ENCODE measurements around the gene HSD17B10. TPM values are rescaled to one million over a fixed set of nuclear protein-coding genes. Genes with fewer than 3 reads are reported as not detected.

HSD17B10 gene
- total RNA-seq (2021) (101 to 108 TPM (median 106 TPM) in 3 replicates), Bru-seq, nascent RNA (percentile 72 among the genes with signal in this experiment)
- long read RNA-seq, experiment 1, transcript HSD17B10-201 (6 exons, 960 nt) = major isoform, 116 of 126 reads
- long read RNA-seq, experiment 1, partial matches to known transcripts = 4 of 126 reads
- long read RNA-seq, experiment 1, other reads (novel, unspliced or antisense) = 2 of 126 reads
- long read RNA-seq, experiment 2, transcript HSD17B10-203 (6 exons, 916 nt) = minor isoform, 6 of 110 reads
- long read RNA-seq, experiment 2, transcript HSD17B10-201 (6 exons, 960 nt) = major isoform, 84 of 110 reads
- long read RNA-seq, experiment 2, partial matches to known transcripts = 17 of 110 reads
- long read RNA-seq, experiment 2, other reads (novel, unspliced or antisense) = 3 of 110 reads
- long read RNA-seq, experiment 3, transcript HSD17B10-203 (6 exons, 916 nt) = minor isoform, 7 of 162 reads
- long read RNA-seq, experiment 3, transcript HSD17B10-201 (6 exons, 960 nt) = major isoform, 136 of 162 reads
- long read RNA-seq, experiment 3, partial matches to known transcripts = 9 of 162 reads
- long read RNA-seq, experiment 3, other reads (novel, unspliced or antisense) = 9 of 162 reads

DNA sequence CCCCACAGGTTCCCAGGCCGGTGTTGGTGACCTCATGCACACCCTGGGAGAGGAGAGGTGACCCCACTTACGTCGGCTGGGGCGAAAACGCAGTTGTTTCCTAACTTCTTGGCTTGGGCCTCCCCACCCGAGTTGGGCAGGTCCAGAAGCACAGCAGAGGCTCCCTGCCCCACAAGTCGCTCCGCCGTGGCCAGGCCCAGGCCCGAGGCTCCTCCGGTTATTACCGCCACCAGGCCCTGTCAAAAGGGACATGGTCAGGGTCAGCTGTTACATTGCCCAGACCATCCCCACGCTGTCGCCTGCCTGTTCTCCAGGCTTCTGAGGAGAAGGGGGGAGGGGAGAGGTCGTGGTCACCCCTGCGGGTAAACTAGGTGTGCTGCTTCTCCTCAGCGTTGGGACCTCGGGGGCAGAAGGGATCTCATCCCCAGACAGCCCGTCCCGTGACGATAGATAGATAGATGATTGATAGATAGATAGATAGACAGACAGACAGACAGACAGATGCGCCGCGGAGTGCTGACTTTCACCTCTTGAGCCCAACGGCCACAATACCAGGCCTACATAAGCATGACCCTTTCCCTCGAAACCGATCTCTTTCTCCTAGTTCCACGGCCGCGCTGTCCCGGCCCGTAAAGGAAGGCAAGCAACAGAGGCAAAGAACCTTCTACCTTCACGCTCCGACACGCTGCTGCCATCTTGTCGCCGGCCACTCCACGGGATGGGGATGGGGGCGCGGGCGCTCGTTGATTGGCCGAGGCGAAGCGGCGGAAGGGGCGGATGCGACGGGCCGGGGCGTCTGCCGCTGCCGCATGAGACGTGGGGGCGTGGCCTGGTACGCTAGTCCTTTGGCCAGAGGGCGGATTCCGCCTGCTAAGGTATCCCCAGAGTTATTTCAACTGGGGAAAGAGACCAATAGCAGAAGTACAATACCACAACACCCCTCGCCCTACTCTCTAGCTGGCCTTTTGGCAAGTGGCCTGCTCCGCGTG is at the start of gene HSD17B10:
HSD17B10 (minus strand) TSS at position 720 of the 989 bp plus-strand sequence; CDS start at position 695, 25 bp downstream.
- H3K4me3 Mint-ChIP-seq = peak within 1 kb of the TSS; percentile 98
- H3K27ac Mint-ChIP-seq = peak within 1 kb of the TSS; percentile 95
- DNase-seq (ENCODE audit: low spot score) (peak; percentile 90), ATAC-seq (peak; percentile 96)
- no peaks in the 10 kb centered on the region for H3K9me3 Mint-ChIP-seq
- ChIA-PET POLR2A (no interaction called here), CTCF (interaction anchor here (1.3 to 3.7 kb wide), 4 partner anchors 12 to 121 kb away, joined by 3 to 28 read pairs (median 9); no protein-coding TSS in a partner anchor)
- H3K4me1 Mint-ChIP-seq = peaks cover 5% of the 10 kb centered on the region
- TF ChIP-seq, protein P1, sequence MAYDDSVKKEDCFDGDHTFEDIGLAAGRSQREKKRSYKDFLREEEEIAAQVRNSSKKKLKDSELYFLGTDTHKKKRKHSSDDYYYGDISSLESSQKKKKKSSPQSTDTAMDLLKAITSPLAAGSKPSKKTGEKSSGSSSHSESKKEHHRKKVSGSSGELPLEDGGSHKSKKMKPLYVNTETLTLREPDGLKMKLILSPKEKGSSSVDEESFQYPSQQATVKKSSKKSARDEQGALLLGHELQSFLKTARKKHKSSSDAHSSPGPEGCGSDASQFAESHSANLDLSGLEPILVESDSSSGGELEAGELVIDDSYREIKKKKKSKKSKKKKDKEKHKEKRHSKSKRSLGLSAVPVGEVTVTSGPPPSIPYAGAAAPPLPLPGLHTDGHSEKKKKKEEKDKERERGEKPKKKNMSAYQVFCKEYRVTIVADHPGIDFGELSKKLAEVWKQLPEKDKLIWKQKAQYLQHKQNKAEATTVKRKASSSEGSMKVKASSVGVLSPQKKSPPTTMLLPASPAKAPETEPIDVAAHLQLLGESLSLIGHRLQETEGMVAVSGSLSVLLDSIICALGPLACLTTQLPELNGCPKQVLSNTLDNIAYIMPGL (CRISPR knock-in tag; IDR thresholded peaks at IDR 0.05) = 0 out of 2 replicates have a peak, but pooled peaks have one; percentile 46
- TF ChIP-seq NR1H2 (CRISPR knock-in tag; IDR thresholded peaks at IDR 0.05) (no peak), NFYB (CRISPR knock-in tag; conservative IDR thresholded peaks at IDR 0.05; ENCODE audit: low read depth) (peak; percentile 63), SP1 (CRISPR knock-in tag; conservative IDR thresholded peaks at IDR 0.05) (peak; percentile 77), FOXP1 (CRISPR knock-in tag; IDR thresholded peaks at IDR 0.05; ENCODE audit: borderline replicate concordance) (peak; percentile 50; the same call in 1 of the 2 replicates), TEAD4 (CRISPR knock-in tag; IDR thresholded peaks at IDR 0.05) (no peak), ETV6 (CRISPR knock-in tag; IDR thresholded peaks at IDR 0.05) (no peak)
- TF ChIP-seq, protein P2, sequence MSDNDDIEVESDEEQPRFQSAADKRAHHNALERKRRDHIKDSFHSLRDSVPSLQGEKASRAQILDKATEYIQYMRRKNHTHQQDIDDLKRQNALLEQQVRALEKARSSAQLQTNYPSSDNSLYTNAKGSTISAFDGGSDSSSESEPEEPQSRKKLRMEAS (CRISPR knock-in tag; IDR thresholded peaks at IDR 0.05) = 0 out of 2 replicates have a peak, but pooled peaks have one; percentile 24
- TF ChIP-seq, protein P3, sequence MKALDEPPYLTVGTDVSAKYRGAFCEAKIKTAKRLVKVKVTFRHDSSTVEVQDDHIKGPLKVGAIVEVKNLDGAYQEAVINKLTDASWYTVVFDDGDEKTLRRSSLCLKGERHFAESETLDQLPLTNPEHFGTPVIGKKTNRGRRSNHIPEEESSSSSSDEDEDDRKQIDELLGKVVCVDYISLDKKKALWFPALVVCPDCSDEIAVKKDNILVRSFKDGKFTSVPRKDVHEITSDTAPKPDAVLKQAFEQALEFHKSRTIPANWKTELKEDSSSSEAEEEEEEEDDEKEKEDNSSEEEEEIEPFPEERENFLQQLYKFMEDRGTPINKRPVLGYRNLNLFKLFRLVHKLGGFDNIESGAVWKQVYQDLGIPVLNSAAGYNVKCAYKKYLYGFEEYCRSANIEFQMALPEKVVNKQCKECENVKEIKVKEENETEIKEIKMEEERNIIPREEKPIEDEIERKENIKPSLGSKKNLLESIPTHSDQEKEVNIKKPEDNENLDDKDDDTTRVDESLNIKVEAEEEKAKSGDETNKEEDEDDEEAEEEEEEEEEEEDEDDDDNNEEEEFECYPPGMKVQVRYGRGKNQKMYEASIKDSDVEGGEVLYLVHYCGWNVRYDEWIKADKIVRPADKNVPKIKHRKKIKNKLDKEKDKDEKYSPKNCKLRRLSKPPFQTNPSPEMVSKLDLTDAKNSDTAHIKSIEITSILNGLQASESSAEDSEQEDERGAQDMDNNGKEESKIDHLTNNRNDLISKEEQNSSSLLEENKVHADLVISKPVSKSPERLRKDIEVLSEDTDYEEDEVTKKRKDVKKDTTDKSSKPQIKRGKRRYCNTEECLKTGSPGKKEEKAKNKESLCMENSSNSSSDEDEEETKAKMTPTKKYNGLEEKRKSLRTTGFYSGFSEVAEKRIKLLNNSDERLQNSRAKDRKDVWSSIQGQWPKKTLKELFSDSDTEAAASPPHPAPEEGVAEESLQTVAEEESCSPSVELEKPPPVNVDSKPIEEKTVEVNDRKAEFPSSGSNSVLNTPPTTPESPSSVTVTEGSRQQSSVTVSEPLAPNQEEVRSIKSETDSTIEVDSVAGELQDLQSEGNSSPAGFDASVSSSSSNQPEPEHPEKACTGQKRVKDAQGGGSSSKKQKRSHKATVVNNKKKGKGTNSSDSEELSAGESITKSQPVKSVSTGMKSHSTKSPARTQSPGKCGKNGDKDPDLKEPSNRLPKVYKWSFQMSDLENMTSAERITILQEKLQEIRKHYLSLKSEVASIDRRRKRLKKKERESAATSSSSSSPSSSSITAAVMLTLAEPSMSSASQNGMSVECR (CRISPR knock-in tag; IDR thresholded peaks at IDR 0.05; ENCODE audit: borderline replicate concordance) = 0 out of 2 replicates have a peak, but pooled peaks have one; percentile 25
- H3K27me3 Mint-ChIP-seq (ENCODE audit: low read depth) = peaks cover 9% of the 10 kb centered on the region; the same call in 1 of the 2 replicates
- peaks cover 8% of the 10 kb centered on the region; the same call in 1 of the 2 replicates for H3K36me3 Mint-ChIP-seq

DNA sequence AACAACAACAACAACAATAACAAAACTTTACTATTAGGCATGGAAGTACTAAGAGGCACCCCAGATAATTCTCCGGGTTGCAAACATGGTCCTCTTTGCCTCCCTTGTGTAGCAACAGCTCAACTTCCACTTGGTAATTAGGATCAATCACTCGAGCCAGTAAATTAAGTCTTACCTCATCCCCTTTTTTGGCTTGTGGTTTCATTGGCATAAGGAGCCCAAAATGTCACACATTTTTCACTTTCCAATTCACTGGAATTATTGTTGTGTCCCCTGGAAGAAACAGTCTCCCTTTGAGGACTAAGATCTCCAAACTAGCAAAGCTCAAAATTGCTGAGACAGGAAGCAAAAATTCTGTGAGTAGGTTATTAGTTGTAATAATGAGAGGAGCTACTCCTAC is 49.2 kb upstream of the HSD17B10 start:
- POLR2A ChIA-PET = no interaction called here
- Mint-ChIP-seq H3K4me1 (peaks cover 5% of the 10 kb centered on the region; the same call in 1 of the 2 replicates), H3K4me3 (no peak overlapping the region), H3K36me3 (no peaks in the 10 kb centered on the region), H3K27ac (no peak overlapping the region), H3K27me3 (ENCODE audit: low read depth) (0 out of 2 replicates have a peak, but pooled peaks cover 2% of the 10 kb centered on the region), H3K9me3 (peaks cover 3% of the 10 kb centered on the region; the same call in 1 of the 2 replicates)
- ATAC-seq (no peak), DNase-seq (ENCODE audit: low spot score) (no peak)
- CTCF ChIA-PET = interaction anchor here (1.3 kb wide), 1 partner anchor 168 kb away, joined by 3 read pairs; no protein-coding TSS in a partner anchor
- TF ChIP-seq SMAD4 (CRISPR knock-in tag; IDR thresholded peaks at IDR 0.05) (no peak), GRHL2 (CRISPR knock-in tag; IDR thresholded peaks at IDR 0.05; ENCODE audit: insufficient replicate concordance, severe bottlenecking) (no peak), TEAD4 (CRISPR knock-in tag; IDR thresholded peaks at IDR 0.05) (no peak)
- TF ChIP-seq, protein P4, sequence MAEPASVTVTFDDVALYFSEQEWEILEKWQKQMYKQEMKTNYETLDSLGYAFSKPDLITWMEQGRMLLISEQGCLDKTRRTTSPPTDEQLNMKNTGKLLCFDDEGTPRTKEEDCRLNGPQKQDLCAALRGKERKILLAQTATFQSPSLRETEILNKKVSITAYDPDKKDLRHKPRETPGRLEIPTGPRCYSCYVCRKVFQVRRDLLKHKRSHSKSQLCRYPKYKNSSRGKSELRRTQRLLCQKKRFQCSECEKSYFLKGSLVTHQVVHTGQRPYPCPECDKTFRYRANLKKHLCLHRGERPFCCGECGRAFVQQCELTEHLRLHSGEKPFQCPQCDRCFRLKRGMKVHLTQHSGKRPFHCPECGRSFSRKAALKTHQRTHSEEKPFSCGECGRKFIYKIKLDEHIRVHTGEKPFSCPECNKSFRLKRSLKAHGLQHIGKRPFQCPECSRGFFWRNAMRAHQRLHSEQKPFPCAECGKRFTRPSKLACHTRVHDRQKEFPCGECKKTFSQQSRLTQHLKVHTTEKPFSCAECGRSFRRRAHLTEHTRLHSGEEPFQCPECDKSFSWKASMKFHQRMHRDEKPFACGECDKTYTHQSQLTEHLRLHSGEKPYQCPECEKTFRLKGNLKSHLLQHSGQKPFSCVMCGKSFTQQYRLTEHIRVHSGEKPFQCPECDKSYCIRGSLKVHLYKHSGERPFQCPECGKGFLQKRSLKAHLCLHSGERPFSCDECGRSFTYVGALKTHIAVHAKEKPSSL (CRISPR knock-in tag; conservative IDR thresholded peaks at IDR 0.05) = no peak
- TF ChIP-seq, protein P5, sequence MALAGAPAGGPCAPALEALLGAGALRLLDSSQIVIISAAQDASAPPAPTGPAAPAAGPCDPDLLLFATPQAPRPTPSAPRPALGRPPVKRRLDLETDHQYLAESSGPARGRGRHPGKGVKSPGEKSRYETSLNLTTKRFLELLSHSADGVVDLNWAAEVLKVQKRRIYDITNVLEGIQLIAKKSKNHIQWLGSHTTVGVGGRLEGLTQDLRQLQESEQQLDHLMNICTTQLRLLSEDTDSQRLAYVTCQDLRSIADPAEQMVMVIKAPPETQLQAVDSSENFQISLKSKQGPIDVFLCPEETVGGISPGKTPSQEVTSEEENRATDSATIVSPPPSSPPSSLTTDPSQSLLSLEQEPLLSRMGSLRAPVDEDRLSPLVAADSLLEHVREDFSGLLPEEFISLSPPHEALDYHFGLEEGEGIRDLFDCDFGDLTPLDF (CRISPR knock-in tag; IDR thresholded peaks at IDR 0.05) = no peak
- TF ChIP-seq, protein P6, sequence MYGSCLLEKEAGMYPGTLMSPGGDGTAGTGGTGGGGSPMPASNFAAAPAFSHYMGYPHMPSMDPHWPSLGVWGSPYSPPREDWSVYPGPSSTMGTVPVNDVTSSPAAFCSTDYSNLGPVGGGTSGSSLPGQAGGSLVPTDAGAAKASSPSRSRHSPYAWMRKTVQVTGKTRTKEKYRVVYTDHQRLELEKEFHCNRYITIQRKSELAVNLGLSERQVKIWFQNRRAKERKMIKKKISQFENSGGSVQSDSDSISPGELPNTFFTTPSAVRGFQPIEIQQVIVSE (CRISPR knock-in tag; IDR thresholded peaks at IDR 0.05; ENCODE audit: borderline replicate concordance) = no peak
- TF ChIP-seq, protein P7, sequence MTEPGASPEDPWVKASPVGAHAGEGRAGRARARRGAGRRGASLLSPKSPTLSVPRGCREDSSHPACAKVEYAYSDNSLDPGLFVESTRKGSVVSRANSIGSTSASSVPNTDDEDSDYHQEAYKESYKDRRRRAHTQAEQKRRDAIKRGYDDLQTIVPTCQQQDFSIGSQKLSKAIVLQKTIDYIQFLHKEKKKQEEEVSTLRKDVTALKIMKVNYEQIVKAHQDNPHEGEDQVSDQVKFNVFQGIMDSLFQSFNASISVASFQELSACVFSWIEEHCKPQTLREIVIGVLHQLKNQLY (CRISPR knock-in tag; IDR thresholded peaks at IDR 0.05) = no peak
- TF ChIP-seq, protein P2 (CRISPR knock-in tag; IDR thresholded peaks at IDR 0.05) = no peak
